Astrocyte of the cerebellum (primary cell): ENCODE measurements around the gene SLC9B1.
A peak's percentile ranks its signal among the peaks of the same experiment; 100 is the strongest.
"Not testable (repeated sequence)": the region's sequence is repeated elsewhere in the genome, so short reads cannot be mapped to it uniquely, and the experiment has no call there.

ENCODE experiments used
- DNase-seq: peaks from one replicate; pipeline ENCODE4 v3.0.0-alpha.2; 2011; ENCODE audit warnings: low read depth
- H3K4me3 ChIP-seq: 2 replicates; pipeline ENCODE4 v1.5.1; 2011; ENCODE audit warnings: mild to moderate bottlenecking, low read depth, low read length, moderate library complexity
- in situ Hi-C: cut with HindIII; loops from 2 replicates; pipeline ENCODE4 v1.10.0; 2017; ENCODE audit warnings: low sequenced_read_pairs
- TF ChIP-seq, protein P1 (sequence below): IDR thresholded peaks from 2 replicates; pipeline ENCODE4 v1.5.1; 2012; ENCODE audit warnings: low read length, low read depth, moderate library complexity, mild to moderate bottlenecking; ENCODE audit errors: missing control alignments

Gene SLC9B1

GRCh38 chr4:102935716-102936115, 83.8 kb downstream of the SLC9B1 start:
- TF ChIP-seq, protein P1, sequence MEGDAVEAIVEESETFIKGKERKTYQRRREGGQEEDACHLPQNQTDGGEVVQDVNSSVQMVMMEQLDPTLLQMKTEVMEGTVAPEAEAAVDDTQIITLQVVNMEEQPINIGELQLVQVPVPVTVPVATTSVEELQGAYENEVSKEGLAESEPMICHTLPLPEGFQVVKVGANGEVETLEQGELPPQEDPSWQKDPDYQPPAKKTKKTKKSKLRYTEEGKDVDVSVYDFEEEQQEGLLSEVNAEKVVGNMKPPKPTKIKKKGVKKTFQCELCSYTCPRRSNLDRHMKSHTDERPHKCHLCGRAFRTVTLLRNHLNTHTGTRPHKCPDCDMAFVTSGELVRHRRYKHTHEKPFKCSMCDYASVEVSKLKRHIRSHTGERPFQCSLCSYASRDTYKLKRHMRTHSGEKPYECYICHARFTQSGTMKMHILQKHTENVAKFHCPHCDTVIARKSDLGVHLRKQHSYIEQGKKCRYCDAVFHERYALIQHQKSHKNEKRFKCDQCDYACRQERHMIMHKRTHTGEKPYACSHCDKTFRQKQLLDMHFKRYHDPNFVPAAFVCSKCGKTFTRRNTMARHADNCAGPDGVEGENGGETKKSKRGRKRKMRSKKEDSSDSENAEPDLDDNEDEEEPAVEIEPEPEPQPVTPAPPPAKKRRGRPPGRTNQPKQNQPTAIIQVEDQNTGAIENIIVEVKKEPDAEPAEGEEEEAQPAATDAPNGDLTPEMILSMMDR = no peak
- in situ Hi-C loops = no loop called here
- no peak for DNase-seq
- H3K4me3 ChIP-seq = no peak overlapping the region

GRCh38 chr4:102919697-102920096, 99.8 kb downstream of the SLC9B1 start:
- in situ Hi-C loops, H3K4me3 ChIP-seq, DNase-seq: not testable (repeated sequence)

DNA sequence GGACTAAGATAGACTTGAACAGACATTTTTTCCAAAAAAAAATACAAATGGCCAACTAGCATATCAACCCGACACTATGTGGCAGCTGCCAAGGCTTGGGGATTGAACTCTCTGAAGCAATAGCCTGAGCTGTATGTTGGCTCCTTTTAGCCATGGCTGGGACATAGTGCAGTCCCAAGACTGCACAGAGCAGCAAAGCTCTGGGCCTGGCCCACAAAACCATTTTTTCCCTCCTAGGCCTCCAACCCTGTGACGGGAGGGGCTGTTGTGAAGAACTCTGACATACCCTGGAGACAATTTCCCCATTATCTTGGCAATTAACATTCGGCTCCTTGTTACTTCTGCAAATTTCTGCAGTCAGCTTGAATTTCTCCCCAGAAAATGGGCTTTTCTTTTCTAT, 100.6 kb downstream of the SLC9B1 start:
- H3K4me3 ChIP-seq = no peak overlapping the region
- in situ Hi-C loops = no loop called here
- DNase-seq = no peak
- TF ChIP-seq, protein P1 = no peak

DNA sequence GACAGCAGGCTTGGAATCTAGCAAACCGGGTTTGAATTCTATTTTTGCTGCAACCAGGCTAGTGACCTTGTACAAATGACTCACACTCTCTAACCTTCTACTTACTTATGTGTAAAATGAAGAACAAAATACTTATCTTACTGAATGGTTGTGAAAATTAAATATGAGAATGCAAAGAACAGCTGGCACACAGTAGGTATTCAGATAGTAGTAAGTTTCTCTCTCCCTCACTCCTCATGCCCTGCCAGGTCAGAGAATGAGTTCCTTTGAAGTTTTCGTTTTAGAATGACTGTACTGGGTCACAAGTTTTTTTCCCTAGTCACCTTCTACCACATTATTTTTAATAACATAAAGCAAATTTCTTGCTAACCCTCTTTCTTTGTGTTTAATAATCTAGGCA, 117.7 kb downstream of the SLC9B1 start:
- TF ChIP-seq, protein P1 = no peak
- in situ Hi-C loops = no loop called here
- no peak overlapping the region for H3K4me3 ChIP-seq
- no peak for DNase-seq

GRCh38 chr4:102897610-102898009, 121.9 kb downstream of the SLC9B1 start:
- DNase-seq, H3K4me3 ChIP-seq, in situ Hi-C loops: not testable (repeated sequence)

- DNase-seq, in situ Hi-C loops, H3K4me3 ChIP-seq: not testable (repeated sequence)
Observed at GRCh38 chr4:102896547-102896946, 123.0 kb downstream of the SLC9B1 start.

DNA sequence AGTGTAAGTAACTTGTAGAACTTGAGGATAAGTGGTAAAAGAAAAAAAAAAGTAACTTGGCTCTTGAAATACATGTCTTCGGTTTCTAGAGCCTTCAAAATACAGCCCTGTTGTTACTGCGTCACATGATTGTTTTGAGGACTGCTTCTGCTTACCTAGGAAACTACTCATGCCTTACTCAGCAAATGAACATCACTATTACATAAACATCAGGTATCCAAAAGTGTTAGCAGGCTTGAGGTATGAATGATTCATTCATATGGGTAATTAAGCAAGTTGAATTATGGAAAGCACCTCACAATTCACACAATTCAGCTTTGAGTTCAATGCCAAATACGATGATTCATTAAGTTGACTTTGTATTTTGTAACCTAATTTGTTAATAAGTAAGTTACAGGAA, 129.6 kb downstream of the SLC9B1 start:
- in situ Hi-C loops, H3K4me3 ChIP-seq: not testable (repeated sequence)

GRCh38 chr4:102888570-102888969, 130.9 kb downstream of the SLC9B1 start:
- DNase-seq, H3K4me3 ChIP-seq, in situ Hi-C loops: not testable (repeated sequence)

More for the DNA sequence above, 129.6 kb downstream of the SLC9B1 start:
- peak; percentile 24 for DNase-seq

- no peak overlapping the region for H3K4me3 ChIP-seq
- DNase-seq = no peak
- in situ Hi-C loops = no loop called here
- TF ChIP-seq, protein P1 = no peak
Observed at GRCh38 chr4:102883278-102883677, 136.2 kb downstream of the SLC9B1 start.
